Measurements from ENCODE around the gene HOXC11. TPM values are rescaled to one million over a fixed set of nuclear protein-coding genes. Genes with fewer than 3 reads are reported as not detected.

The HOXC11 gene
- total and polyA plus RNA-seq, 10 of the 15 experiments (the other 5 are each of a cell fraction or from before 2014, with no cell fraction given) = not detected

- SMC1A ChIA-PET (ENCODE audit: uncharacterized antibody, unreplicated experiment) = no interaction called here
- no peaks in the 10 kb centered on the region for H3K9me3 ChIP-seq (replicated peaks; ENCODE audit: control insufficient read depth, insufficient read depth, low read length)
- H3K4me1 ChIP-seq (ENCODE audit: control insufficient read depth, insufficient read depth, low read length) = no peaks in the 10 kb centered on the region
- FAIRE-seq = no peak
- POLR2A ChIA-PET = no interaction called here
- ATAC-seq = no peak
- no peaks in the 10 kb centered on the region for H3K79me2 ChIP-seq (ENCODE audit: control insufficient read depth, insufficient read depth, low read length)
- 19% methylated on average over 51 of the region's 51 CpGs for WGBS (ENCODE audit: insufficient coverage, insufficient replicate concordance, low lambda C conversion rate, missing lambda C conversion rate)
- intact Hi-C loops (cut with micrococcal nuclease; ENCODE audit: unreplicated experiment) = no loop called here
- H2AFZ ChIP-seq (ENCODE audit: control insufficient read depth, low read depth, low read length) = no peak overlapping the region
- peaks cover 19 to 36% of the 10 kb centered on the region in 2 experiments for H3K27me3 ChIP-seq (replicated peaks in 1 of 2; ENCODE audit: control insufficient read depth in 2 of 2, insufficient read depth in 2 of 2, low read length in 1 of 2)
- H3K4me3 ChIP-seq = no peak overlapping the region
- H3K36me3 ChIP-seq (ENCODE audit: control insufficient read depth in 2 of 2, insufficient read depth in 2 of 2, low read length in 1 of 2) = no peaks in the 10 kb centered on the region
- RAD21 ChIA-PET (ENCODE audit: unreplicated experiment) = interaction anchor here (0.6 kb wide), 1 partner anchor 143 kb away, joined by 3 read pairs; no protein-coding TSS in a partner anchor
- H3K4me2 ChIP-seq (ENCODE audit: control insufficient read depth, insufficient read depth) = no peak overlapping the region
- no peak for DNase-seq (ENCODE audit: low read depth, low spot score)
- no peak overlapping the region for H3K27ac ChIP-seq (ENCODE audit: control insufficient read depth, insufficient read depth)
- no TSS peak for BruUV-seq (replicated peaks)
- H3K9ac ChIP-seq (ENCODE audit: control insufficient read depth, insufficient read depth, low read length) = no peak overlapping the region
- in situ Hi-C loops (cut with MboI) = no loop called here
- CTCF ChIA-PET = interaction anchor here (0.7 kb wide), 1 partner anchor 193 kb away, joined by 3 read pairs; no protein-coding TSS in a partner anchor
- H4K20me1 ChIP-seq (ENCODE audit: control insufficient read depth, insufficient read depth) = no peaks in the 10 kb centered on the region
- TF ChIP-seq ZBTB33 (IDR thresholded peaks at IDR 0.05) (no peak), CBX5 (IDR thresholded peaks at IDR 0.05; ENCODE audit: low read depth) (no peak), MXI1 (IDR thresholded peaks at IDR 0.05; ENCODE audit: low read depth, low read length) (no peak), BCL3 (IDR thresholded peaks at IDR 0.05; ENCODE audit: borderline replicate concordance, insufficient read depth, low read depth, low read length, poor library complexity, severe bottlenecking) (no peak), WRNIP1 (IDR thresholded peaks at IDR 0.05; ENCODE audit: borderline replicate concordance, low read depth, low read length) (no peak), RUNX3 (IDR thresholded peaks at IDR 0.05; ENCODE audit: low read length) (no peak), SIX5 (IDR thresholded peaks at IDR 0.05; ENCODE audit: low read depth, low read length, severe bottlenecking) (no peak), SUPT20H (IDR thresholded peaks at IDR 0.05; ENCODE audit: borderline replicate concordance, control insufficient read depth, low read depth, low read length) (no peak), MAX (IDR thresholded peaks at IDR 0.05; ENCODE audit: low read depth, low read length) (no peak), ASH2L (IDR thresholded peaks at IDR 0.05; ENCODE audit: borderline replicate concordance, low read depth) (no peak), NR2F1 (conservative IDR thresholded peaks at IDR 0.05) (no peak), ZBTB40 (IDR thresholded peaks at IDR 0.05; ENCODE audit: borderline replicate concordance) (no peak), GATAD2B (conservative IDR thresholded peaks at IDR 0.05; ENCODE audit: low read depth) (no peak), ZSCAN29 (IDR thresholded peaks at IDR 0.05) (no peak), SMAD5 (IDR thresholded peaks at IDR 0.05; ENCODE audit: low read depth) (no peak)
These were observed 27.7 kb upstream of the HOXC11 start for GRCh38 chr12:53944907-53945847.

Measured in GM12878 (cell line).